Duodenal mucosa (tissue), 2 donors: ENCODE results near the gene UVRAG.

Experiments used
- H3K27ac ChIP-seq: one replicate; pipeline ENCODE4 v1.7.0; 2013; ENCODE audit warnings: low read depth, low read length
- H3K27me3 ChIP-seq, 2 donors: one replicate each; pipeline ENCODE4 v1.7.0; 2013; ENCODE audit warnings: low read length in 2 of 2, control low read depth in 1 of 2; ENCODE audit not compliant: insufficient read depth in 2 of 2, control insufficient read depth in 1 of 2
- H3K36me3 ChIP-seq, 2 donors: one replicate each; pipeline ENCODE4 v1.7.0; 2013; ENCODE audit warnings: low read length in 2 of 2, control low read depth in 1 of 2; ENCODE audit not compliant: insufficient read depth in 2 of 2, control insufficient read depth in 1 of 2
- H3K4me1 ChIP-seq, 2 donors: one replicate each; pipeline ENCODE4 v1.7.0; 2013; ENCODE audit warnings: low read length in 2 of 2, control low read depth in 1 of 2; ENCODE audit not compliant: insufficient read depth in 2 of 2, control insufficient read depth in 1 of 2
- H3K4me3 ChIP-seq, 2 donors: one replicate each; pipeline ENCODE4 v1.7.0; 2013; ENCODE audit warnings: low read length in 2 of 2, low read depth in 1 of 2
- H3K9ac ChIP-seq, 2 donors: one replicate each; pipeline ENCODE4 v1.7.0; 2013; ENCODE audit warnings: low read length in 2 of 2, low read depth in 1 of 2
- H3K9me3 ChIP-seq, 2 donors: one replicate each; pipeline ENCODE4 v1.7.0; 2013; ENCODE audit warnings: low read length in 2 of 2, control low read depth in 1 of 2; ENCODE audit not compliant: control insufficient read depth in 1 of 2

The UVRAG gene

DNA sequence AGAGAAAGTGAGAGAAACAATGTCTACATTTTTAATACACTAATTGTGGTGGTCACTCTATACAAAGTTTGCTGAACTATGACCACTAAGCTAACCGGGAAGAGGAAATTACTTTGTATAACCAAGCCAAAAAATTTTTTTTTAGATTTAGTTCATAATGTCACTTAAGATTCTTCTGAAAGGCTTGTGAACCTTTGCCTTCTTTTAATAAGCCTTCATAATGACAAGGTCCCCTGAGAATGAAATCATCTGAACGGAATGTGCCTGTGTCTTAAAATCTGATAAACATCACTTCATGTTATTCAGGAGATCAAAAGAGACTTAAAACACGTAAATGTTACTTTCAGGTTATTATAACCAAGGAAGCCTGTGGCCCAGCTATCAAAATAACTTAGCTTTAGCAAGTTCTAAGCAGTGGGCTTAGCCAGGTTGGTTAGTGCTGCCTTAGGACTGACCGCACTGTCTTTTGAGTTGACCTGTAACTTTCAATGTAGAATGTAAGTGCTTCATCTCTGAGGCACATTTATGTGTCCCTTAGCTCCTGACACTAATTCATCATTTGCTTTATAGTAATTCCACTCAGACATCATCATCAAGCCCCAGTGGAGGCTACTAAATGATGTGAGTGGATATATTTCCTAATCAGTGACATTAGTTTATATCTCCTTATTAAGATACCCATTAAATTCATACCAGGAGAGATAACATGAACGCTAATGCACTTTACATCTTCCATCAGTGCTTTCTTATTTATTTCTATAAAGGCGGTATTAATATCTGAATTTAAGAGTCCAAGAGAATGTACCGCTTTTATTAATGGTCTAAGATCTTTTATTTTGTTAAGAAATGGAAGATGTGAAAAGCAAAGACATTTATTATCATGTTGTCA, 268.8 kb downstream of the UVRAG start:
- Histone ChIP-seq H3K27me3 (no peaks in the 10 kb centered on the region), H3K36me3 (no peaks in the 10 kb centered on the region), H3K9ac (no peak overlapping the region), H3K27ac (no peak overlapping the region), H3K4me3 (no peak overlapping the region), H3K9me3 (no peaks in the 10 kb centered on the region), H3K4me1 (no peaks in the 10 kb centered on the region)

DNA sequence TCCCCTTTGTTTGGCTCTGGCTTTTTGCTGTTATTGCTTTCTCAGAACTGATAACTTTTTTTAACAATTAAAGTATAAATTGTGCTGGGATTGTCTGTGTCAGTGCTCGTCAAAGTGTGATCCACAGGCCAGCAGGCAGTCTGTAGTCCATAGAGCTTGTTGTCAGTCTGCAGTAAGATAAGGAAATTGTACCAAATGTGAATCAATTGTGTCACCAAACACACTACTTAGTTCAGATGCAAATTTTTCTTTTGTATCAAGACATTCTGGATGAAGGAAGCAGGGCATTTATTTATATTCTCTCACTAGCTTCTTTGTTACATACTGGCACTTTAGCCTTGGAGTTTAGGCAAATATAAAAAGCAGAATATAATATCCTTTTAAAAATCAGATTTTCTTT, 270.3 kb downstream of the UVRAG start:
- no peak overlapping the region for H3K9ac ChIP-seq
- no peaks in the 10 kb centered on the region for H3K9me3 ChIP-seq
- H3K4me1 ChIP-seq, result no peaks in the 10 kb centered on the region
- H3K36me3 ChIP-seq, result peaks cover 3 to 7% of the 10 kb centered on the region in 2 donors
- H3K27ac ChIP-seq, result no peak overlapping the region
- no peak overlapping the region for H3K4me3 ChIP-seq
- no peaks in the 10 kb centered on the region for H3K27me3 ChIP-seq

DNA sequence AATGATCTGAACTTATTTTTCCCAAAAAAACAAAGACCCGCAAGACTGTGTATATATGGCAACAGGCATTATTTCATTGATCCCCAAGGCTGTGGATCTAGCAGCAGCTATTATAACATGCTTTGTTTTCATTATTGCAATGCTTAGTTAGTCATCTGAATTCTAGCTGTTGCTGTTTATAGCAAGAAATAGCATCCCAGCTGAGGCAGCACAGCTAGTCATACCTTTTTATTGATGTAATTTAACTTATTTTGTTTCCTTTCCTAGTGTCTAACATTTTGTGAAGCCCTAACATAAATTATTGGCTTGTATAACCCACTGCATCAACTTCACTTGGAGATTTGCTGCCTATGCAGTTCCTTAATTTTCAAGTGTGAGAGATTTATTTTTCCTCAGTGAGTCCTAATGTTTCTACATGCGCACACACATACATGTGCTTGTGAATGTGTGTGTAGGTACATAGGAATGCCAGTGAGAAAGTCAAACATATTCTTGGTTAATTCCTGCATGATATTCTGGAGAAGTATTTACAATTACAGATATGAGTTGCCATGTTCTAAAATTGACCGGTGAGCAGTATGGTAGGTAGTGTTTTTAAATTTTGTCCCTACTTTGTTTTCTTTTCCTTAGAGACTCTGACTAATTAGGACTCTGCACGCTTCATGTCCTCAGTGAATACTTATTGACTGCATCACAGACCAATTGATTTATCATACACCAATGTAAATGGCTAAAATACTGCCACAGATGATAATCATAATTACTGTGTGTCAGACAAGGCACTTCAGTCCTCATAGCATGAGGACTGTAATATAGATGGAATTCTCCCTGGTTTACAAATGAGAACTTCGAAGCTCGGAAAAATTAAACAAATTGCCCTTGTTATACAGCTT, 272.0 kb downstream of the UVRAG start:
- peaks cover 3 to 7% of the 10 kb centered on the region in 2 donors for H3K36me3 ChIP-seq
- no peak overlapping the region for H3K9ac ChIP-seq
- no peak overlapping the region for H3K27ac ChIP-seq
- H3K9me3 ChIP-seq, result peaks cover 0 to 4% of the 10 kb centered on the region in 2 donors
- no peaks in the 10 kb centered on the region for H3K4me1 ChIP-seq
- no peak overlapping the region for H3K4me3 ChIP-seq
- H3K27me3 ChIP-seq, result no peaks in the 10 kb centered on the region

DNA sequence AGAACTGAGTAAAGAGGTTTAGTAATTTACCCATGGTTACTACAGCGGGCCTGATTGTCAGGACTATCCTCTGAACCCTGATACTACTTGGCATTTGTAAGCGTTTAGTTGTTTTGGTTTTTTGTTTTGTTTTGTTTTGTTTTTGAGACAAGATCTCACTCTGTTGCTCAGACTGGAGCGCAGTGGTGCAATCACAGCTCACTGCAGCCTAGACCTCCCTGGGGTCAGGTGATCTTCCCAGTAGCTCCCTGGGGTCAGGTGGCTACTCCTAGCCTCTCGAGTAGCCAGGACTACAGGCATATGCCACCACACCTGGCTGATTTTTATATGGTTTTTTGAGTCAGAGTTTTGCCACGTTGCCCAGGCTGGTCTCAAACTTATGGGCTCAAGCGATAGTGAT, 272.7 kb downstream of the UVRAG start:
- no peak overlapping the region for H3K9ac ChIP-seq
- H3K36me3 ChIP-seq, result peaks cover 3 to 7% of the 10 kb centered on the region in 2 donors
- no peak overlapping the region for H3K27ac ChIP-seq
- H3K4me3 ChIP-seq, result no peak overlapping the region
- H3K4me1 ChIP-seq, result no peaks in the 10 kb centered on the region
- H3K27me3 ChIP-seq, result no peaks in the 10 kb centered on the region
- H3K9me3 ChIP-seq, result peaks cover 0 to 4% of the 10 kb centered on the region in 2 donors

DNA sequence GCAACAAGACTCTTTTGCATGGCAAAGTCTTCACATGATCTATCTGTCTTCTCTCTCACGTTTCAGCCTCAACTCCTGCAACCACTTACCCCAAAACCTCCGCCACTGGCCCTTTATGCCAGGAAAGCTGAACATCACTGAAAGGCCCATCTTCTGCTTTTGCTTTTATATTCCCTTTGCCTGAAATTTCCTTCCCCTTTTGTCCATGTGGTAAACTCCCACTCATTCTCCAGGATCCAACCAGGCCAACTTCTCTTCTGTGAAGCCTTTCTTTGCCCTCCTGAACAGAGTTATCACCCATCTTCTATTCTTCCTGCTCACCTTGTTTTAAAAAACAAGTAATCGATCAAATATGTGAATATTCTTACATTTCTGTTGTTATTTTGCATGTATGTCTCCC, 273.5 kb downstream of the UVRAG start:
- Histone ChIP-seq H3K4me1 (no peaks in the 10 kb centered on the region), H3K4me3 (no peak overlapping the region), H3K9ac (no peak overlapping the region), H3K27ac (no peak overlapping the region), H3K27me3 (no peaks in the 10 kb centered on the region), H3K9me3 (peaks cover 0 to 4% of the 10 kb centered on the region in 2 donors), H3K36me3 (peaks cover 3 to 7% of the 10 kb centered on the region in 2 donors)

DNA sequence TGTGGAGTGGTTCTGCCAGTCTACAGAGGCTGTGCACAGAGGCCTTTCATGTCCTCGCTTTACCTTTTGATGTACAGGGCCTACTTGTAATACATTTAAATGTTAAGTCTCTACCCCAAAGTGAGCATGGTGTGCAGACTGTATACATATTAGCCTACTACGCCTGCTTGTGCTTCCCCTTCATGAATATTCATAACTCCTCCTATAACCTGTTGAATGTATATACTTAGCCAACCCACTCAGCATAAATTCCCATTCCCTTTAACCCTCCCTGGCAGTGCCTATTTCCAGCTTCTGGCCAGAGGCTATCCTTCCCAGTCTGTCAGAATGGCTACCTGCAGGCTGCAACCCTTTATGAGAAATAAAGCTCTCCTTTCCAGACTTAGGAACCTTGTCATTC, 275.2 kb downstream of the UVRAG start:
- Histone ChIP-seq H3K9ac (no peak overlapping the region), H3K4me1 (no peaks in the 10 kb centered on the region), H3K27ac (no peak overlapping the region)

DNA sequence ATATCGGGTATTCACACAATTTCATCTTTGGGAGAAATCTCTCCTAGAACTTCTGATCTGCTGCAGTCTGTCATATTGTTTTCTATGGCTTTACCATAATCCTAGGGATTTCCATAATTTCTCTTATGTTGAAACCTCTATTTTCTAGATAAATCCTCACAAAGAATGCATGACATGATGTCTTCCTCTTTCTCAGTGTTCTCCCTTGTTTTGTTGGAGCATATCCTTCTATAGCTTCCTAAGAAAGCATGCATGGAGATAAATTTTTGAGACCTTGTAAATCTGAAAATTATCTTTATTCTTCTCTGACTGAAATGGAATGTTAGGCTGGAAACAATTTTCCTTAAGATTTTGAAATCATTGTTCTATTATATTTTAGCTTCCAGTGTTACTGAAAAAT, 275.8 kb downstream of the UVRAG start:
- H3K27me3 ChIP-seq, result no peaks in the 10 kb centered on the region
- H3K9me3 ChIP-seq, result peaks cover 0 to 4% of the 10 kb centered on the region in 2 donors
- no peak overlapping the region for H3K4me3 ChIP-seq
- H3K4me1 ChIP-seq, result no peaks in the 10 kb centered on the region
- H3K36me3 ChIP-seq, result peaks cover 3 to 7% of the 10 kb centered on the region in 2 donors
- no peak overlapping the region for H3K27ac ChIP-seq
- no peak overlapping the region for H3K9ac ChIP-seq

More for the DNA sequence above, 275.2 kb downstream of the UVRAG start:
- Histone ChIP-seq H3K27me3 (no peaks in the 10 kb centered on the region), H3K9me3 (peaks cover 0 to 4% of the 10 kb centered on the region in 2 donors), H3K36me3 (peaks cover 3 to 7% of the 10 kb centered on the region in 2 donors), H3K4me3 (no peak overlapping the region)

- no peak overlapping the region for H3K9ac ChIP-seq
- no peaks in the 10 kb centered on the region for H3K27me3 ChIP-seq
- H3K9me3 ChIP-seq, result peaks cover 0 to 4% of the 10 kb centered on the region in 2 donors
- no peaks in the 10 kb centered on the region for H3K4me1 ChIP-seq
- no peak overlapping the region for H3K4me3 ChIP-seq
- H3K27ac ChIP-seq, result no peak overlapping the region
- H3K36me3 ChIP-seq, result peaks cover 2 to 5% of the 10 kb centered on the region in 2 donors
Observed at GRCh38 chr11:76094740-76095139, 279.7 kb downstream of the UVRAG start.

DNA sequence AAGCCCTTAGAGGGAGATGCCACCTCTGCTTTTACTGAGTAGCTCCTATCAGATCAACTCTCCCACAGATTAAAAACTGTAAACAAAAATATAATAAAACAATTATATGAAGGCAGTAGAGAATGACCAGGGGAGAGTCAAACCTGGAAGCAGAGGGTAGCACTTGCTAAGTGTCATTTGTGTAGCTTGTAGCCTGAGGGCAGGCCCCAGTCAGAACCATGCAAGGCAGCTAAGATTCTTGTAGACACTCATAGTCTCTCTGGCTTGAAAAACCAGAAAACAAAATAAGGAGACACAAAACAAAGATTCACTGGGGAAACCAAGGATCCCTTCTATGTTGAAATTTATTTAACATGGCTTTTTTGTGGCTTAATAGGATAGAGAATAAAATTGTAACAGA, 280.9 kb downstream of the UVRAG start:
- no peak overlapping the region for H3K4me3 ChIP-seq
- no peak overlapping the region for H3K27ac ChIP-seq
- H3K9me3 ChIP-seq, result peaks cover 0 to 1% of the 10 kb centered on the region in 2 donors
- no peaks in the 10 kb centered on the region for H3K4me1 ChIP-seq
- H3K36me3 ChIP-seq, result no peaks in the 10 kb centered on the region
- H3K9ac ChIP-seq, result no peak overlapping the region
- H3K27me3 ChIP-seq, result no peaks in the 10 kb centered on the region

DNA sequence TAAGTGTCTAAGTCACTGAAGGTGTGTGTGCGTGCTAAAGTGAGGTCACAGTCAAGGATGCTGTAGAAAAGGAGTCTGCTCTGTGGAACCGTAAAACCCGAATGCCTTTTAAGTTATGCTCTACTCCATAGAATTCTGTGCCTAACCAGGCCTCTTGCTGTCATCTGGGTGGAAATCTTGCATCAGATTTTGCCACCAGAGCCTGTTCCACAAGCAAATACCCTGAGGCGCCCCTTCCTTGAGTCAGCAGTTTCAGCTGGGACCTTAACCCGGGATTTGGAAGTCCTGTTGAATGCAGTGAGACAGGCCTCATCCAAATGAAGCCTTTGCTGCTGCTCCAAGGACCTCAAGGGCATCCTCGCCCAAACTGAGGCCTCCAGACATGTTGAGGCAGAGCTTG, 281.5 kb downstream of the UVRAG start:
- no peaks in the 10 kb centered on the region for H3K4me1 ChIP-seq
- H3K9me3 ChIP-seq, result no peaks in the 10 kb centered on the region
- H3K36me3 ChIP-seq, result no peaks in the 10 kb centered on the region
- H3K27me3 ChIP-seq, result no peaks in the 10 kb centered on the region
- H3K4me3 ChIP-seq, result no peak overlapping the region
- H3K27ac ChIP-seq, result no peak overlapping the region
- H3K9ac ChIP-seq, result no peak overlapping the region
